ENCODE results near the gene THRB. TPM values are rescaled to one million over a fixed set of nuclear protein-coding genes. Genes with fewer than 3 reads are reported as not detected.

Gene THRB
- total and polyA plus RNA-seq, 4 experiments from 2014 or later = 0.03 TPM; not detected in 3

DNA sequence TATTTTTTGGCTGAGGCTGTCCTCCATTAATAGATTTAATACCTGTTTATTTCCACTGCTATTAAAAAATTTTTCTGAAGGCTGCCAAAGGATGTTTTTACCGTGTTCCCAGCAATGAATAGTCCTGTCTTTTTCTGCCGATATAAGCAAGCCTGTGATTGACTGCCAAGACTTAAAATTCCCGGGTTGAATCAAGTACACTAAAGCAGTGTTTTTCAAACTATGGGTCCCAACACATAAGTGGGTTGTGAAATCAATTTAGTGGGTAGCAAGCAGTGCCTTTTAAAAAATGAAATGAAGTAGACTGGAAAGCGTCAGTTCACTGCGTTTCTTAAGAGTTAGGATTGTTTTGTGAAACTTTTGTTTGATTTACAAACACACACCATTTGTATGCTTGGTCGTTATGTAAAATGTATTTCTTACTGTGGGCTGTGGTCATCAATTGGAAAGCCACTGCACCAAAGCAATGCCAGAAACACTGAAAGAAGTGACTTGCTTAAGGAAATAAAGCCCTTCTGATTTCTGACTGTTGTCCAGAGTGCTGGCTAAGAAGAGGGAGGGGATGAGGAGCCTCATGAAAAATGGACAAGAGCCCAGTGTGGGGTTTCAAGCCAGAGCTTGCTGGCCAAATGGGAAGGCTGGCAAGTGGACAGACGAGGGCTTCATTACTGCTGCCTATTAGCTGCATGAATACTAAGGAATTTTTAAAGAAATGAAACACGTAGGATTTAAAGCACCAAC lies 206.0 kb downstream of the THRB start:
- Histone ChIP-seq H3K4me3 (ENCODE audit: low read length in 2 of 2) (no peak overlapping the region), H3K27ac (ENCODE audit: low read depth, low read length) (no peak overlapping the region), H3K27me3 (ENCODE audit: insufficient read depth, low read length) (no peaks in the 10 kb centered on the region), H3K36me3 (ENCODE audit: insufficient read depth, low read length) (no peaks in the 10 kb centered on the region), H3K4me1 (ENCODE audit: insufficient read depth, low read length) (no peaks in the 10 kb centered on the region), H3K9me3 (ENCODE audit: control insufficient read depth in 1 of 2, low read length in 2 of 2) (no peaks in the 10 kb centered on the region)
- Mint-ChIP-seq H3K27ac (no peak overlapping the region), H3K27me3 (no peaks in the 10 kb centered on the region), H3K4me3 (no peak overlapping the region), H3K36me3 (no peaks in the 10 kb centered on the region), H3K9me3 (peaks cover 0 to 8% (median 1%) of the 10 kb centered on the region in 8 donors), H3K4me1 (no peaks in the 10 kb centered on the region)
- POLR2A ChIA-PET (ENCODE audit: partially characterized antibody) = no interaction called here
- CTCF ChIA-PET (ENCODE audit: partially characterized antibody) = no interaction called here
- no peak for DNase-seq
- intact Hi-C loops (cut with micrococcal nuclease) = no loop called here

DNA sequence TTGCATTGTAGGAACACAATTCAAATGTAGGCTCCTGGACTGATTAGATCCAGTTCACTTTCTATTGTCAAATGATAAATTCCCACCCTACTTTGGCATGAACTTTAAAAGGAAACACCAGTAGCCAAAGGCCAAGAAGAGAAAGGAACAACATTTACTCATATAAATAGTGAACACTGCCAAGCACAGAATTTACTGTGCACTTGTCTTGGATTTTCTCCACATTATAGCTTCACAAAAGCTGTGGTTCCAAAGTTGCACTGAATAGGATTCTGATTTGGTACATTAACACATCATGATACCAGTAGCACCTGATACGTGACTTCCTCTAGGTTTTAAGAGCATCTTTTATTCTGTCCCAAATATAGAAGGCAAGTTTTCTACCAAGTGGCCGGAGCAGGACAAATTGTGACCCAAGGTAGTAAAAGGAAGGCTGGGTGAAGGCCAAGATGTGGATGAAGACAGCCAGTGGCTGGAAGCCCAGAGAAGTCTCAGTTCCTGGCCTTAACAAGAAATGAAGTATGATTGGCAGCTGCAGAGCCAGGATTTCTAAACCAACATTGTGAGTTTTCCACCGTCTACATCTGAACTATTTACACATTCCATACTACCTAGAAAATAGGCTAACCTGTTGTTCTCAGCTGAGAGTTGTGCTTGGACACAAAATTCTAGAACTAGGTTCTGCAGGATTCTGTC lies 206.7 kb downstream of the THRB start:
- H3K9me3 Mint-ChIP-seq = peaks cover 0 to 8% (median 1%) of the 10 kb centered on the region in 8 donors
- Histone ChIP-seq H3K27me3 (ENCODE audit: insufficient read depth, low read length) (no peaks in the 10 kb centered on the region), H3K4me3 (ENCODE audit: low read length in 2 of 2) (no peak overlapping the region), H3K36me3 (ENCODE audit: insufficient read depth, low read length) (no peaks in the 10 kb centered on the region), H3K27ac (ENCODE audit: low read depth, low read length) (no peak overlapping the region), H3K4me1 (ENCODE audit: insufficient read depth, low read length) (no peaks in the 10 kb centered on the region), H3K9me3 (ENCODE audit: control insufficient read depth in 1 of 2, low read length in 2 of 2) (no peaks in the 10 kb centered on the region)
- POLR2A ChIA-PET (ENCODE audit: partially characterized antibody) = no interaction called here
- no peaks in the 10 kb centered on the region for H3K36me3 Mint-ChIP-seq
- H3K4me3 Mint-ChIP-seq = no peak overlapping the region
- H3K27me3 Mint-ChIP-seq = no peaks in the 10 kb centered on the region
- no peak overlapping the region for H3K27ac Mint-ChIP-seq
- intact Hi-C loops (cut with micrococcal nuclease) = no loop called here
- CTCF ChIA-PET (ENCODE audit: partially characterized antibody) = no interaction called here
- no peak for DNase-seq
- no peaks in the 10 kb centered on the region for H3K4me1 Mint-ChIP-seq

DNA sequence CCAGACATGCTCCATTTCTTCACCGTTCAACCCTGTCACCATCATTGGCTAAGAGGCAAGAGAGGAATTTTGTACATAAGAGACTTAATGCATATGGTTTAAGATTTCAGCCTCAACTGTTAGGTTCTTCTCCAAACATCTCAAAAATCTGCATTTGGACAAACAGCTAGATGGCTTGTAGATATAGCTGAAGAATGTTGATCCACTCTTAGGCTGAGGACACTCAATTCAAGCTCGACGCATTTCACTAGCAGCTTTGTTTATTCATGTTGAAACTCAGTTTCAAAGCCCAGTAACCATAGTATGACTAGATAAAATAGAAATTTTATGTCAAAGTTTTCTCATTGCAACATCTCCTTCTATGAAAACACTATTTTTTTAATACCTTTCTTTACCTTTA lies 208.2 kb downstream of the THRB start:
- H3K27ac Mint-ChIP-seq = no peak overlapping the region

DNA sequence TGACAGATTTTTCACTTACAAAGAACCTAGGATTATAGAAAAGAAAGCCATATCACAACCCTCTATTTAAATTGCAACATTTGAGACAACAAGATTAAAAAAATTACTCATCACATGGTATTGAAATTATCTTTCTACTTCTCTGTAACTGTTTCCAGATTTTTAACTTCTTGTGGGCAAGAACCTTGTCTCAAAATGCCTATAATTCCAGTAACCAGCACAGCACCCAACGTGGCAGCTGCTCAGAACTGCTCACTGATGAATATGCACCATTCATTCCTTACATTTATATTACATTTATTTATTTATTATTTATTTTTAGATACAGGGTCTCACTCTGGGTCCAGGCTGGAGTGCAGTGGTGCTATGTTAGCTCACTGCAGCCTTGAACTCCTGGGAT lies 216.1 kb downstream of the THRB start:
- ChIA-PET POLR2A (ENCODE audit: partially characterized antibody) (no interaction called here), CTCF (ENCODE audit: partially characterized antibody) (no interaction called here)
- H3K4me3 Mint-ChIP-seq = no peak overlapping the region
- intact Hi-C loops (cut with micrococcal nuclease) = no loop called here
- no peak overlapping the region for H3K27ac Mint-ChIP-seq
- Histone ChIP-seq H3K27me3 (ENCODE audit: insufficient read depth, low read length) (no peaks in the 10 kb centered on the region), H3K4me3 (ENCODE audit: low read length in 2 of 2) (no peak overlapping the region), H3K4me1 (ENCODE audit: insufficient read depth, low read length) (no peaks in the 10 kb centered on the region), H3K9me3 (ENCODE audit: control insufficient read depth in 1 of 2, low read length in 2 of 2) (no peaks in the 10 kb centered on the region), H3K27ac (ENCODE audit: low read depth, low read length) (no peak overlapping the region), H3K36me3 (ENCODE audit: insufficient read depth, low read length) (no peaks in the 10 kb centered on the region)
- no peaks in the 10 kb centered on the region for H3K9me3 Mint-ChIP-seq
- no peaks in the 10 kb centered on the region for H3K4me1 Mint-ChIP-seq
- DNase-seq = no peak
- H3K27me3 Mint-ChIP-seq = peaks cover 2 to 4% of the 10 kb centered on the region in 2 donors
- H3K36me3 Mint-ChIP-seq = no peaks in the 10 kb centered on the region

More for the DNA sequence above, 208.2 kb downstream of the THRB start:
- Mint-ChIP-seq H3K27me3 (no peaks in the 10 kb centered on the region), H3K9me3 (peaks cover 0 to 8% (median 1%) of the 10 kb centered on the region in 8 donors), H3K4me1 (no peaks in the 10 kb centered on the region), H3K36me3 (no peaks in the 10 kb centered on the region), H3K4me3 (no peak overlapping the region)
- intact Hi-C loops (cut with micrococcal nuclease) = no loop called here
- H3K27me3 ChIP-seq (ENCODE audit: insufficient read depth, low read length) = no peaks in the 10 kb centered on the region
- H3K27ac ChIP-seq (ENCODE audit: low read depth, low read length) = no peak overlapping the region
- CTCF ChIA-PET (ENCODE audit: partially characterized antibody) = no interaction called here
- H3K9me3 ChIP-seq (ENCODE audit: control insufficient read depth in 1 of 2, low read length in 2 of 2) = no peaks in the 10 kb centered on the region
- DNase-seq = no peak
- no peaks in the 10 kb centered on the region for H3K36me3 ChIP-seq (ENCODE audit: insufficient read depth, low read length)
- no peak overlapping the region for H3K4me3 ChIP-seq (ENCODE audit: low read length in 2 of 2)
- H3K4me1 ChIP-seq (ENCODE audit: insufficient read depth, low read length) = no peaks in the 10 kb centered on the region
- POLR2A ChIA-PET (ENCODE audit: partially characterized antibody) = no interaction called here

DNA sequence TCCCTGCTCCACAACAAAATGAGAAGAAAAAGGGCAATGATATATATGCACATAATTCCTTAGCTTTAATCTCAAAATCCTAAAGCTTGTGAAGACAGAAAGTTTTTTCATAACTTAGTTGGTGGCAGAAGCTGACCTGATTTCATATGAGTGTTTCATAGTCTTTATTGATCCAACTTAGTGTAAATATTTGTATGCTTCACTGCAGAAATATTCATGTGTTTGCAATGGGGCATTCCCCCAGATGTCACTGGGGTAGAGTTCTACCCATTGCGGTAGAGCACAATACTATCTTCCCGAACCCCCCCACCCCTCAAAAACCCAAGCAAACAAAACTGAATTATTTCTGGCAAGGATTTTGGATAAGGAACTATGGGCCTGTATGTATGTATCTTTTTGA lies 221.2 kb downstream of the THRB start:
- peaks cover 0 to 3% (median 0%) of the 10 kb centered on the region in 8 donors for H3K9me3 Mint-ChIP-seq
- intact Hi-C loops (cut with micrococcal nuclease) = no loop called here
- DNase-seq = no peak
- peaks cover 2% of the 10 kb centered on the region in 2 donors for H3K27me3 Mint-ChIP-seq
- no peaks in the 10 kb centered on the region for H3K36me3 Mint-ChIP-seq
- H3K4me1 Mint-ChIP-seq = no peaks in the 10 kb centered on the region
- H3K27ac Mint-ChIP-seq = no peak overlapping the region
- Histone ChIP-seq H3K27me3 (ENCODE audit: insufficient read depth, low read length) (no peaks in the 10 kb centered on the region), H3K4me1 (ENCODE audit: insufficient read depth, low read length) (no peaks in the 10 kb centered on the region), H3K36me3 (ENCODE audit: insufficient read depth, low read length) (no peaks in the 10 kb centered on the region), H3K4me3 (ENCODE audit: low read length in 2 of 2) (no peak overlapping the region), H3K27ac (ENCODE audit: low read depth, low read length) (no peak overlapping the region), H3K9me3 (ENCODE audit: control insufficient read depth in 1 of 2, low read length in 2 of 2) (no peaks in the 10 kb centered on the region)
- ChIA-PET CTCF (ENCODE audit: partially characterized antibody) (interaction anchor here (1.1 kb wide), 1 partner anchor 10 kb away, joined by 3 read pairs; no protein-coding TSS in a partner anchor), POLR2A (ENCODE audit: partially characterized antibody) (no interaction called here)
- H3K4me3 Mint-ChIP-seq = no peak overlapping the region

DNA sequence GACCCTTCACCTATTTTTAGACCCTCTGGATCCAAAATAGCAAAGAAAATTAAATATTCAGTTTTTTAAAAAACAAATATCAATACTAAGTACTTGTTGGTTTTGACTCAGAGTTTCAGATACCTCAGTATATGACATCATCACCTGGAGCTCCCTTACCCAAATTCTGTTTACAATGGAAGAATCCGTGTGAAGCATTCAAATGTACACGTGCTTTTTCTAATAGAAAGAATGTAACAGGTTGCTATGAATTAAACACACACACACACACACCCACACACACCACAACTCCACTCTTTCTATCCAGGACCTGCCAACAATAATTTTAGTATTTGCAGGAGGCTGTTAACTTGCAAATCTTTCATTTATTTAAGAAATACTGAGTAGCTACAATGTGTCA lies 221.8 kb downstream of the THRB start:
- POLR2A ChIA-PET (ENCODE audit: partially characterized antibody) = no interaction called here
- H3K27ac Mint-ChIP-seq = no peak overlapping the region
- no peak overlapping the region for H3K4me3 ChIP-seq (ENCODE audit: low read length in 2 of 2)
- intact Hi-C loops (cut with micrococcal nuclease) = no loop called here
- H3K27me3 Mint-ChIP-seq = peaks cover 2% of the 10 kb centered on the region in 2 donors
- H3K4me1 ChIP-seq (ENCODE audit: insufficient read depth, low read length) = no peaks in the 10 kb centered on the region
- no peak overlapping the region for H3K4me3 Mint-ChIP-seq
- H3K27me3 ChIP-seq (ENCODE audit: insufficient read depth, low read length) = no peaks in the 10 kb centered on the region
- H3K36me3 Mint-ChIP-seq = no peaks in the 10 kb centered on the region
- H3K9me3 ChIP-seq (ENCODE audit: control insufficient read depth in 1 of 2, low read length in 2 of 2) = no peaks in the 10 kb centered on the region
- no peaks in the 10 kb centered on the region for H3K36me3 ChIP-seq (ENCODE audit: insufficient read depth, low read length)
- DNase-seq = no peak
- H3K4me1 Mint-ChIP-seq = no peaks in the 10 kb centered on the region
- peaks cover 0 to 3% (median 0%) of the 10 kb centered on the region in 8 donors for H3K9me3 Mint-ChIP-seq
- CTCF ChIA-PET (ENCODE audit: partially characterized antibody) = interaction anchor here (1.1 kb wide), 1 partner anchor 9 kb away, joined by 3 read pairs; no protein-coding TSS in a partner anchor
- no peak overlapping the region for H3K27ac ChIP-seq (ENCODE audit: low read depth, low read length)

DNA sequence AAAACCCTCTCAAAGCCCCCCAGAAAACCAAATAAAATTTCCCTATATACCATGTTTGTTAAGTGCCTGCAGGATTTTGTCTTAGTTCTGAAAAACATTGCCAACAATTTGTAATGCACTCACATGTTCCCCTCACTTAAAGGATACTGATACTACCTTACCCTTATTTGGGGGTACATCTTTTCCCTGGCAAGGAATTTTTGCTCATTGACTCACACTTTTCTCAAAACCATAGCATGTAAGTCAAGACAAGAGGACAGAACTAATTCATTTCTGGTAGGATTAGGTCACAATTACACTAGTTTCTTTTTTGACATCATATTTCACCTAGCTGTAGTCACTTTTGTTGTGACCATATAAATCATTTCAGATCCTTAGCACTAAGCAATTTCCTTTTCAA lies 222.2 kb downstream of the THRB start:
- intact Hi-C loops (cut with micrococcal nuclease) = no loop called here
- Mint-ChIP-seq H3K36me3 (no peaks in the 10 kb centered on the region), H3K27me3 (peaks cover 2 to 4% of the 10 kb centered on the region in 2 donors), H3K4me1 (no peaks in the 10 kb centered on the region), H3K27ac (no peak overlapping the region), H3K4me3 (no peak overlapping the region), H3K9me3 (peaks cover 0 to 3% (median 0%) of the 10 kb centered on the region in 8 donors)
- H3K27ac ChIP-seq (ENCODE audit: low read depth, low read length) = no peak overlapping the region
- DNase-seq = no peak
- H3K4me1 ChIP-seq (ENCODE audit: insufficient read depth, low read length) = no peaks in the 10 kb centered on the region
- no peak overlapping the region for H3K4me3 ChIP-seq (ENCODE audit: low read length in 2 of 2)
- ChIA-PET CTCF (ENCODE audit: partially characterized antibody) (no interaction called here), POLR2A (ENCODE audit: partially characterized antibody) (no interaction called here)
- H3K27me3 ChIP-seq (ENCODE audit: insufficient read depth, low read length) = no peaks in the 10 kb centered on the region
- no peaks in the 10 kb centered on the region for H3K36me3 ChIP-seq (ENCODE audit: insufficient read depth, low read length)
- H3K9me3 ChIP-seq (ENCODE audit: control insufficient read depth in 1 of 2, low read length in 2 of 2) = no peaks in the 10 kb centered on the region

Measured in CD4-positive, alpha-beta memory T cell (primary cell).